NCI-H2227 treated with DMSO at 0.1 percent for 48 hours (cell line): ENCODE data around the gene ITPKC.
A peak's percentile ranks its signal among the peaks of the same experiment; 100 is the strongest.

Experiments
- DNase-seq: peaks from one replicate; lab custom pipeline; 2025; lab: John Stamatoyannopoulos, UW

ITPKC gene

DNA sequence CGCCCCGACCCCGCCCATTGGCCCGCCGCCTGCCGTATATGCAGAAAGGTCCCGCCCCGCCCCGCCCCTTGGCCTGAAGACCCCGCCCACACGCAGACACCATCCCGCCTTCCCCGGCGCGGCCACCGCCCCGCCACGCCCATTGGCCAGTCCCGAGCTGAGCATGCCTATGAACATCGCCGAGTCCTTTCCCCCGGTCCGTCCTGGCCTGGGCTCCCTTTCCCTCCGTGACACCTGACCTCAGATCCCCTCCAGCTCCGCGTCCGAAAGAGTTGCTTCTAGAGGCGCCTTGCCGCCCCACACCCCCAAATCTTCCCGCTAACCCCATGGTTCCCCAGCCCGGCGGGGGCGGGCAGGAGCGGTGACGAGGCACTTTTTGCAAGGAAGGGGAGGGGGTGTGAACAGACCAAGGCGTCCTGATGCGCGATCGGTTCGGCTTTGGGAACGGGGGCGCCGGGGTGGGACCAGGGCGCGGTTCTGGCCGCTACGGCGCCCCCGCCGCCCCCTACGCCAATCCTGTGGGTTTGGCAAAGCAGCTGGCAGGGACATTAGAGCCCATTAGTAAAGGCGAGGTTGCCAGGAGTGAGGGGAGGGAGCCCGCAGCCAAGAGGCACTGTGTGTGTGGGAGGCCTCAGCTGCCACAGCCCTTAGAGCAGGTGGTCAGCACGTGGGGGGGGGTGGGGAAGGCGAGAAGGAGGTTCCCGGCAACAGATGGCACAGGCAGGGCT is 26.1 kb upstream of the ITPKC start:
- DNase-seq, result peak; percentile 99

DNA sequence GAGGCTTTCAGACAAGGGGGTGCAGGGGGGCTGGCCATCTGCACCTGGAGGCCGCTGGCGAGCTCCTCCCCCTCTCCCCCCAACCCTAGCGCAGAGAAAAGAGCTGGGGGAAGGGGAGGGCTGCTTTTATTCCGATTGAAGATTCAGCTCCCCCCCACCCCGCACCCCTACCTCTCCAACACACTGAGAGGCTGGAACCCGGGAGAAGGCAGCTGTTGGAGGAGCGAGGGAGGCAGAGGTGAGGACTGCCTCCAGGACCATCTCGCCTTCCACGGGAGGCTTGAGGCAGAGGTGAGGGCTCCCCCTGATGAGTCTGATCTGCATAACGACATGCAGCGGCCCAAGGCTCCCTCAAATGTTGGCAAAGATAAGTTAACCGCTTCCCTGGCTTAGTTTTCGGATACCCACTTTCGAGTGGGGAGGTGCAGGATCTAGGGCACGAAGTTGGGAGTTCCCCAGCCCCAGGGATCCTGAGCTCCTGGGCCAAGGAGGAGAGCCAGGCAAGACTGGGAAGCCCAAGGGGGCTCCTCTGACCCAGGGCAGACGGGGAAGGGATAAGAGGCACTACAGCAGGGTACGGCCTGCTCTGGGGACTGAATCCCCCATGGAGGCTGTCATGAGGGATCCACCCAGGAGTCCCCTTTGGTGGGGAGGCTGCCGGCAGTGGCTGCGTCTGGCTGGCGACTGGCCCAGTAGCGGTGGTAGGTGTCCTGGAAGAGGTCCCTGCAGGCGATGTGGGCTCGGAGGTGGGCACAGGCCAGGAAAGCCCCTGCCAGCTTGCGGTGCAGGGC is 25.3 kb upstream of the ITPKC start:
- no peak for DNase-seq

DNA sequence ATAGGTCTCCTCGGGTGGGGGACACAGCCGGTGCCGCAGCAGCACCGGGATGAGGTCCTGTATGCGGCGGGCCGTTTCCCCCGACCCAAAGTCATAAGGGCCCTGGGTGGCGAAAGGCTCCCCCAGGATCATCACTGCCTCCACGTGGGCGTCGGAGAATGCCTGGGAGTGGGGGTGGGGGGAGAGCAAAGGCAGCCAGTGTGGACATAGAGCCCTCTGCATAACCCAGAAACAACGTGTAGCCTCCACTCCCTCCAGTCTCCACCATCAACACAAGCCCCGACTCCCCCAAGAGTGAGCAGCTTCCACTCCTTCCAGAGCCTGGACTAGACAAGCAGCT is 24.7 kb upstream of the ITPKC start:
- DNase-seq, result no peak

DNA sequence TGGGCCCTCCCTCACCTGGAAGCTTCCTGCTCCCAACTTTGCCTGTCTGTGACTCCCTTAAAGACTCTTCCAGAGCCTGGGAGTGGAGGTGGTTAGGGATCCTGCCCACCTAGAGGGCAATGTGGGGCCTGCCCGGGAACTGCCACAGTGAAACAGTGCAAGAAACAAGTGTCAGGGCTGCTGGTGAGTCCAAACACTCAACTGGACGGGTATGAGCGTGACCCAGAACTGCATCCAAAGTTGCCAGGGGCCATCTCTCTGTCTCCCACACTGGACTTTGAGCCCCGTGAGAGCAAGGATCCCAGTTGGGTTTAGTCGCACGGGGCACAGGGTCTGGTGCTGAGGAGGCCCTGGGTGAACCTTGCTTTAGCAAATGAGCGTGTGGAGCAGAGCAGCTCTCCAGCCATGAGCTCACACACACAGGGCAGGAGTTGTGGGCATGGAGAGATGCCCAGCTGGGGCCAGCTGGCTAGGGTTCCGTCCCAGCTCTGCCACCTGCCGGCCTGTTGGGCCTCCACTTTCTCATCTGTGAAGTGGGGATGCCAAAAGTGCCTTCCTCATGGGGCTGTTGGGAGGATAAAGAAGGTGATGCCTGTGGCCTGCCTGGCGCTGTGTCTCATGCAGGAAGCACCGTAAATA is 23.6 kb upstream of the ITPKC start:
- DNase-seq, result no peak

DNA sequence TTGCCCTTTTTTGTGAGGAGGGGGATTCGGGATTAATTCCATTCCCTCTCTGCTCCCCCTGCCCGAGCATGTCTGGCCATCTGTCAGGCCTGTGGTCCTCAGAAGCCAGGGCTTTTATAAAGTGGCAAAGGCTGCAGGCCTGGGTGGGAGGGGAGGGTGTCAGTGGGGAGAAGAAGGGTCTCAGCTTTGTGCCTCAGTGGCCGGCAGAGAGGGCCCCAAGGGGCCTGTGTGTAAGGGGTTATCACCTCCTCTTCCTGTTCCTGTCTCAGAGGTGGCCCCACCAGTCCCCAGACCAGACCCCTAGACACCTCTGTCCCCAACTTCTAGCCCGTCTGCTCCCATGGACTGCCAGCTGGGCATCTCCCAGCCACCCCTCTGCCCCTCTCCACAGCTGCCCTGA is 23.0 kb upstream of the ITPKC start:
- DNase-seq, result no peak

DNA sequence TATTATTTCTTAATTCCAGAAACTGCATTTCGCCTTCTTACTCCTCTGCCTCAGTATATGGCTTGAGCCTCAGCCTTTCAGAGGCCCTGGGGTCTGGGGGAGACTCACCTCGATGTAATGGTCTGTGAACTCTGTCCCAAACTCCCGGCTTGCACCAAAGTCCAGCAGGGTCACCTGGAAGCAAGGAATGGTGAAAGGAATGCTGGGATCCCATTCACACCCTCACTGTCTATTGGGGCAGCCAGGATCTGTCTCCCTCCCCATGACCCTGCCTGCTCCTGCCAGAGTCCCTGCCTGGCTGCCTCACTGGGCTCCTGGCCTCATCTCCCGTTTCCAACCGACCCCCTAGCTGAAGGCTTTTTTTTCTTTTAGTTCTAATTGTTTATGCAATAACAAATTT is 21.0 kb upstream of the ITPKC start:
- no peak for DNase-seq

DNA sequence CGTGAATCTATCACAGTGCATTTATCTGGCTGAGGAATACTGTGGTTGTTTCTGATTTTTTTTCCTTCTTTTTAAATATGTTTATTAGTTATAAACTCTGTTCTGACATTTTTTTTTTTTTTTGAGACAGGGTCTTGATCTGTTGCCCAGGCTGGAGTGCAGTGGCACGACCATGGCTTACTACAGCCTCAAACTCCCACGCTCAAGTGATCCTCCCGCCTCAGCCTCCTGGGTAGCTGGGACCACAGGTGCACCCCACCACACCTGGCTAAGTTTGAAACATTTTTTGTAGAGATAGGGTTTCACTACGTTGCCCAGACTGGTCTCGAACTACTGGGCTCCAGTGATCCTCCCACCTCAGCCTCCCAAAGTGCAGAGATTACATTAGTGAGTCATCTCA is 19.9 kb upstream of the ITPKC start:
- DNase-seq, result no peak

DNA sequence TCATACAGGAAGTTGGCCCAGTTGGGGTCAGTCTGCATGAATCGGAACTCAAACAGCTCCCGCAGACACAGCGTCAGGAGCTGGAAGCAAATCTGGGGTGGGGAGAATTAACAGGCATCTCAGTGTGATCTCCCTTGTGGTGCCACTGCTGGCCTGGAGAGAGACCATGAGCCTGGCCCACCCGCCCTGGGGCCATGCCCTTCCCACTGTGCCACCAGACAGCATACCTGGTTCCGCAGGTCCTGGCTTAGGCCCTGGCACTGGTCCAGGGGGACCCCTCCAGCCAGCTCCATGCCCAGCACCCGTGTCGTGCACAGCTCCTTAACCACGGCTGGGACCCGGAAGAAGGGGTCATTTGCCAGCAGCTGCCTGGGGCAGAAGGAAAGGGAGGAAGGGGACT is 16.8 kb upstream of the ITPKC start:
- no peak for DNase-seq

DNA sequence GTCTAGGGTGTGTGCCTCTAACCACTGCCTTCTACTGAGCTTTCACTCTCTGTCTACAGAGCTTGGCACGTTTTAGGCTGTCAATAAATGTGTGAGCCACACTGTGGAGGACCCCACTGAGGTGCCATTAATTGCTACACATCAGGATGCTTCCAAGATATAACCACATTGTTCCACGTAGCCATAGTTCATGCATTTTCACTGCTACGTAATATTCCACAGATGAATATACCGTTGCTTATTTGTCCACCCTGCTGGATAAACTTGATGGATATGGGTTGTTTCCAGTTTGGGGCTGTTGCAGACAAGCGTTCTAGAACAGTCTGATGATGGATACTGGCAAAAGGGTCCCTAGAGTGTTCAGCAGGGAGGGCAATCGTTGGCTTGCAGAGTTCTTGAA is 15.2 kb upstream of the ITPKC start:
- DNase-seq, result no peak

DNA sequence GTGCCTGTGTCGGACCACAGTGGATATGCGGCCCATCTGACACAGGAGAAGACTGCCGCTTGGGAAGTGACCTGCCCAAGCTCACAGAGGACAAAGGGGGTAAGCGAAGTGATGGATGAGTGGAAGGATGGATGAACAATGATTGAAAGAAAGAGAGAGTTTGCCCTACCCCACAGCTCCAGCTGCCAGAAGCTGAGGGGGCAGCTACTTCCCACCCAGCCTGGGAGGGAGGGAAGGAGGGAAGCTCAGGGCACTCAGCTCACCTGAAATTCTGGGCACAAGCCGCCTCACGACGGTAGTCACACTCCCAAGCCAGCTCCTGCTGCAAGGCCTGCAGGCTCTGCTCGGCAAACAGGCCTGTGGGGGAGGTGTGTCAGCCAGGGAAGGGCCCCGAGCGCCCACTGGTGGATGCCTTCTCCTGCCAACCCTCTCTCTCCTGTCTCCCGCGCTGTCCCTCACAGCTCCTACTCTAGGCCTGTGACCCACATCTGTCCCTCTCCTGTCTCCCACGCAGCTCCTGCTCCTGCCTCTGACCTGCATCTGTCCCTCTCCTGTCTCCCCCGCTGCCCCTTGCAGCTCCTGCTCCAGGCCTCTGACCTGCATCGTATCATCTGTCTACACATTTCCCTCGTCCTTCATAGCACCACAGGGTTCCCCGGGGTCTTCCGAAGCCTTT is 14.4 kb upstream of the ITPKC start:
- DNase-seq, result peak; percentile 79

DNA sequence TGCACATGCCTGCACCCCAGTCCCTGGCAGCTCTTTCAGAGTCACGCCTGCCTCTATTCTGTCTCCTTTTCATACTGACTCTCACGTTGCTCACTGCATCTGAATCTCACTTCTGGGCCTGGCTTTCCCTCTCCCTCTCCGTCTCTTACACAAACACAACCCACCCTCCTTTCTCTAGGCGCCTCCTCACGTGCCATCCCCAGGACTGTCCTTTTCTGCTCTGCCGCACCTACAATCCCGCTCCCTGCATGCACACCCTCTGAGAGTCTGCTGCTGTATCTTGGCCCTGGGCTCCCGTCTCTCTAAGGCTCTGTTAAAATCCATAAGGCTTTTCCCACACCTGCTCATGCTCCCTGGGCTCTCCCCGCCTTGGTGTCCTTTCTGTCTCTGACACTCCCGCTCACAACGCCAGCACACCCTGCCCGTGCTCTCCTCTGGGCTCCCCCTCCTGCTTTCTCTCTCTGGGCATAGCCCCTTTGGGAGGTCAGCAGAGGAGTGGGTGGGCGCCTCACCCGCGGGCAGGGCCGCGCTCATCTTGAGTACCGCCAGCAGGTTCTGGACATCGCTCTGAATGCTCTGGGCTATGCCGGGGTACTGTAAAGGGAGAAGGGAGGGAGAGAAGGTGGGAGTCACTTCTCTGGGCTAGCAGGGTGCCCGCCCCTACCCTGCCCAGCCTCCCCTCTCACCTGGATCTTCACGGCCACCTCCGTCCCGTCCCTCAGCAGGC is 13.7 kb upstream of the ITPKC start:
- DNase-seq, result peak; percentile 23

DNA sequence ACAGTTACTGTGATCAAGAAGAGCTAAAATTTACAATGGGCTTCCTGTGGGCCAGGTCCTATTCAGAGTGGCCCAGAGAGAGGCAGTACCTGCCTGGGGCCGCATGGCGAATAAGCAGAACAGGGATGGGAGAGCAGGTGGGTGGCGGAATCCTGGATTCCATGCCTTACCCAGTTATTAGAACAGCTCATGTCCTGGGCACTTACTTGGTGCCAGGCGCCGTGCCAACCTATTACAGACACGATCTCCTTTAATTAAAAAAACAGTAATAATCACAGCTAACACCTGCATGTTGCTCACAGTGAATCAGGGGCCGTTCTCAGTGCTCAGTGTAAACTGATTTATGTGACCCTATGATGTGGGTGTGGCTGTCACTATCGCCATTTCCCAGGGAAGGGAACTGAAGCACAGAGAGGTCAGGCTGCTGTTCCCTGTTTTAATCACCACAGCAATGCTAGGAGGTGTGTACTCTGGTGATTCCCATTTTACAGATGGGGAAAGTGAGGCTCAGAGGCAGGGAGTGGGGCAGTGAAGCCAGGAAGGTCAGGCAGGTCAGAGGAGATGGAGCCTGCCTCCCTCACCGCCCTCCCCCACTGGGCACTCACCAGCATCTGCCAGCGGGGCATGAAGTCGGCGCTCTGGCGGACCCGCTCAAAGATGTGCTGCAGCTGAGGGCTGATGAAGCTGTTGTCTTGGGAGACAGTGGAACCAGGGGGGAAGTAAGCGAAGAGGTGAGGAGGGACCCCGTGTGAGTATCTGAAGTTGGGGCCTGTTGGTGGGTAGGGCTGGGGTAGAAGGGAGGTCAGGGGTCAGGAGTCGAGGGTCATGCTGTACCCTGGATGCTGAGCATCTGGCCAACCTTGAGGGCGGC is 12.2 kb upstream of the ITPKC start:
- no peak for DNase-seq

DNA sequence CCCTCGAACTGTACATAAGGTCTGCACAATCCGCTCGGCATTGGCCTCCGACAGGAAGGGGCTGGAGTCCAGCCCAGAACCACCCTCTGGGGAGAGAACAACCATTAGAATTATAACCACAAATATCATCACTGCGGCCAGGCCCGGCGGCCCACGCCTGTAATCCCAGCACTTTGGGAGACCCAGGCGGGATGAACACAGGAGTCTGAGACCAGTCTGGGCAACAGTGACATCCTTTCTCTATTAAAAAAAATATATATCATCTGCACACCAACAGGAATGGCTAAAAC is 11.6 kb upstream of the ITPKC start:
- DNase-seq, result no peak

DNA sequence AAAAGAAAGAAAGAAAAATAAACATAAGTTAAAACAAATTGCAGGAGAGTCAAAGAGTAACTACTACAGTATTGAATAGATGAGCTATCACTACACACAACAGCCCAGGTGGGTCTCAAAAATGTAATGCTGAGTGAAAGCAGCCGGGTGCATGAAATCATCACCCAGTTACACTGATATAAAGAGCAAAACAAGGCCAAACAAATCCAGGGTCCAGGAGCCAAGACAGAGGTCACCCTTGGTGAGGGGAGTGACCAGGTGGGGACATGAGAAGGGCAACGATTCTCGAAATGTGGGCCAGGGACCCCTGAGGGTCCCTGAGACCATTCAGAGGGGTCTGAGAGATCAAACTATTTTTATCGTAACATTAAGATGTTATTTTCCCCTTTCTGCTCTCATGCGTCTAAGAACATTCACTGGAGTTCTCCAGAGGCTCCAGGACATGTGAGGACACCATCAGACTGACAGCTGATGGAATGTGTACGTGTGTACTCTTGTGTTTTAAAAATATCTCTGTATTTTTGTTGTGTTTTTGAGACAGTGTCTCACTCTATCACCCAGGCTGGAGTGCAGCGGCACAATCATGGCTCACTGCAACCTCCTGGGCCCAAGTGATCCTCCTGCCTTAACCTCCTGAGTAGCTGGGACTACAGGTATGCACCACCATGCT is 10.8 kb upstream of the ITPKC start:
- no peak for DNase-seq

DNA sequence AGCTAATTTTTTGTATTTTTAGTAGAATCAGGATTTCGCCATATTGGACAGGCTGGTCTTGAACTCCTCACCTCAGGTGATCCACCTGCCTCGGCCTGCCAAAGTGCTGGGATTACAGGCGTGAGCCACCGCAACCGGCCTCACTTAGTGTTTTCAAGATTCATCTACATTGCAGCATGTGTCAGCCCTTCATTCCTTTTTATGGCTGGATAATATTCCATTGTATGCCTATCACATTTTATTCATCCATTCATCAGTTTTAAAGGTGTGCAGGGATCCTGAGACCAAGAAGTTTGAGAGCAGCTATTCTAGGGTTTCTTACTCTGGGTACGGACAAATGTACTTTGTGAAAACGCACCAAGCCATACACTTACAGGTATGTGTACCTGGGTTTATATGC is 9.3 kb upstream of the ITPKC start:
- DNase-seq, result no peak

DNA sequence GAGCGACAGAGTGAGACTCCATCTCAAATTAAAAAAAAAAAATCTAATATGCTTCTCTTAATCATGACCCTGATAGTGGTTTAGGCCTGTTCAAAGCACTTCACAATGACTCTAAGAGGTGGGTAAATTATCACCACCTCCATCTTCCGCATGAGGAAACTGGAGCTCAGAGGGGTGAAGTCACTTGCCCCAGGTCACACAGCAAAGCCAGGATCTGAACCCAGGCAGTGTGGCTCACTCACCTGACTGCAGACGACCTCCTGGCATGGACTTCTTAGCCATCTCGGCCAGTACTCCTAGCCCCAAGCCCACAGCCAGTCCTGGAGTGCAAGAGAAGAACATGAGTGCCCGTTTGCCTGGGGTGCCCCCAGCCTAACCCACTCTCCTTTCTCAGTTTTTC is 7.1 kb upstream of the ITPKC start:
- DNase-seq, result no peak

DNA sequence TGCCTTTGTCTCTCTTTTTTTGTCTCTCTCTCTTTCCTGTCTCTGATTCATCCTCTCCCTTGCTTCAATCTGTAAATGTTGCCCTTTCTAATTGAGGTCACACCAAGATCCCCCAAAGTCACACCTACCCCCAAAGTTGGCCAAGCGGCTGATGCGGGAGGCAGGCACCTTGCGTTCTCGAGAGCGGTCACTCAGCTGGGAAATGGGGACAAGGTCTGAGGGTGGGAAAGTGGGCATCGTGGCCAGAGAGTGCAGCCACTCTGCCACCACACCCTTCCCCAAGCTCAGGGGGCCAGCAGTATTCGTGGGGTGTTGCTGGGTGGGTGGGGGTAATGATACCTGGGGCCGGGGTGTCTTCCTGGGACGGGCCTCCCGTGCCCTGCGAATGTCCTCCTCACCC is 3.0 kb upstream of the ITPKC start:
- DNase-seq, result no peak

DNA sequence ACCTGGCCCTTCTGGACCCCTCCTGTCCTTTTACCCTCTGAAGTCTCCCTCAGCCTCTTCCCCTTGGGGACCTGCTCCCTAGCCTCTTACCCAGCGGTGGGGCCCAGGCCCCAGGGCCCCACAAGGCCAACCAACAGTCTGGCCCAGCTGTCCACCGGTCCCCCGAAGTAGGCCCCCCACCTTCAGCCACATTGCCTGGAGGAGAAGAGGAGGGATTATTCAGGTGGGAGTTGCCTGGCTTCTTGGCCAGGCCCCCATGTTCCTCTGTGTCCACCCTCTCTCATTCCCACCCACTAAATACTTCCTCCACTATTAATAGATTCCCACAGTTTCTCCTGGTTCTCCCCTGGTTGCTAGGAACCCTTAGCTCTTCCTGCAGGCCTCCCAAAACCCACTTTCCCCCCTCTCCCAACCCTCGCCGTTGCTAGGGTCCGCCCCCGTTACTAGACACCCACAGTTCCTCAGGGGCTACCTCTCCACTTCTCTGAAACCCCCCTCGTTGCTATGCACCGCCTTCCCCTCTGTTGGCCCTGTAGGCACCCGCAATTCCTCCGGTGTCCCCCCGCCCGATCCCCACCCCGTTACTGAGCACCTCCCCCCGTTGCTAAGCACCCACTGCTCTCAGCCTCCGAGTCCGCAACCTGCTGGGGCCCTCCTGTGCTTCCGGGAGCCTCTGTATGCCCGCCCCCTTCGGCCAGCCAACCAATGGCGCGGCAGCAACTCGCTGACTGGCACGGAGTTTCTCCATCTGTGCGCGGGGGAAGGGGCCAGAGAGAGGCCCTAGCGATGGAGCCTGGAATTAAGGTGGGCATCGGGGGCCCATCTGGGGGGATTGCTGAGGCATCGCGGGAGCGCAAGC is 2.2 kb upstream of the ITPKC start:
- peak; percentile 100 for DNase-seq

DNA sequence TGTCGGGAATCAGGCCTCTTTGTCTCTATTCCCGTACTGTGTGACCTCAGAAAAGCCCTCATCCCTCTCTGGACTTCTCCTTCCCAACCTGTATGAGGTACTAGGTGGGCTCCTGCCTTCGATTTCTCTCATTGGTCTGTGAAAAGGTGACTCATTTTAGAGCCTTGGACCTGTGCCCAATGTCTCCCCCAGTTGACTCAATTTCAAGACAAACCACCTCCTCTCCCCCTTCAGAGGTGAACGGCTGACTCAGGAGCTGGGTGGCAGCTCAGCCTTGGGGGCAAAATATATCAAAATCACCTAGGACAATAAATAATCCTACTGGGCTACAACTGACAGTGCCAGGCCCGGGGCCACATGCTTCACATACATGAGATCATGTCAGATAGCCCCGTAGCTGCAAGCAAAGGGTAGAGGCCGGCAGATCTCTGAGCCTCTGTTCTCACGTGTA is 856 bp upstream of the ITPKC start:
- no peak for DNase-seq
